HL-60 (cell line): ENCODE results near the gene CADM2.

Source experiments
- DNase-seq, 2 experiments: peaks; one replicate each; pipeline ENCODE4 v3.0.0-alpha.2; 2010 to 2020; ENCODE audit warnings: low read depth in 1 of 2, low spot score in 1 of 2
- H3K27ac ChIP-seq: fragments of 250-450 bp; sonication (Bioruptor Pico); replicated peaks from 2 replicates; pipeline ENCODE4 v1.5.1; 2020; ENCODE audit warnings: mild to moderate bottlenecking, moderate library complexity
- H3K27me3 ChIP-seq: fragments of 250-450 bp; sonication (Bioruptor Pico); 2 replicates; pipeline ENCODE4 v1.5.1; 2021; ENCODE audit warnings: mild to moderate bottlenecking, moderate library complexity; ENCODE audit not compliant: insufficient read depth, poor library complexity, severe bottlenecking
- H3K4me3 ChIP-seq: replicated peaks from 2 replicates; pipeline ENCODE4 v1.5.1; 2011; ENCODE audit warnings: mild to moderate bottlenecking, control low read depth, low read length; ENCODE audit not compliant: insufficient read depth
- CTCF ChIP-seq: IDR thresholded peaks from one replicate; pipeline ENCODE4 v1.5.1; 2011; ENCODE audit warnings: low read length, control low read depth, inconsistent platforms; ENCODE audit not compliant: insufficient read depth
- GABPA ChIP-seq: IDR thresholded peaks from 2 replicates; pipeline ENCODE4 v1.6.1; 2012; ENCODE audit warnings: low read depth
- POLR2AphosphoS5 ChIP-seq: IDR thresholded peaks from 2 replicates; pipeline ENCODE4 v1.6.1; 2012; ENCODE audit warnings: low read depth
- REST ChIP-seq: IDR thresholded peaks from 2 replicates; pipeline ENCODE4 v1.6.1; 2012; ENCODE audit warnings: low read depth; ENCODE audit not compliant: insufficient replicate concordance
- SPI1 ChIP-seq: IDR thresholded peaks from 2 replicates; pipeline ENCODE4 v1.6.1; 2012; ENCODE audit warnings: low read depth, mild to moderate bottlenecking, borderline replicate concordance

Gene CADM2

DNA sequence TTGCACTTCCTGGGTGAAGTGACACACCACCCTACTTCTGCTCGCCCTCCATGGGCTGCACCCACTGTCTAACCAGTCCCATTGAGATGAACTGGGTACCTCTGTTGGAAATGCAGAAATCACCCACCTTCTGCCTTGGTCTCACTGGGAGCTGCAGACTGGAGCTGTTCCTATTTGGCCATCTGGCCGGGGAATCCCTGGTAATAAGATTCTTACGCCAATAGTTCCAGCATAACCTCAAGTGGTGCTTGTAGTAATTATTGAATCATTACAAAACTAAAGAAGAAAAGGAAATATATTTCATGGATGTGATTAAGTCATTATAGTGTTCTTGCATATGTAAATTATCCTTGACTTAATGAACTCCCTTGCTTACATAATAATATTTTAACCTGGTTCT lies 841.9 kb downstream of the CADM2 start:
- no peak for DNase-seq
- Histone ChIP-seq H3K27ac (no peak overlapping the region), H3K27me3 (no peaks in the 10 kb centered on the region), H3K4me3 (no peak overlapping the region)
- TF ChIP-seq GABPA (no peak), CTCF (no peak), REST (no peak), SPI1 (no peak), POLR2AphosphoS5 (no peak)

GRCh38 chr3:85801955-85802354 lies 843.2 kb downstream of the CADM2 start:
- no peak for TF ChIP-seq CTCF
- TF ChIP-seq POLR2AphosphoS5, result no peak
- TF ChIP-seq REST, result no peak
- no peak for TF ChIP-seq SPI1
- no peak for TF ChIP-seq GABPA
- DNase-seq, result no peak
- no peak overlapping the region for H3K4me3 ChIP-seq
- no peak overlapping the region for H3K27ac ChIP-seq
- no peaks in the 10 kb centered on the region for H3K27me3 ChIP-seq

- no peak for DNase-seq
- TF ChIP-seq CTCF (no peak), GABPA (no peak), POLR2AphosphoS5 (no peak), REST (no peak), SPI1 (no peak)
- Histone ChIP-seq H3K27ac (no peak overlapping the region), H3K27me3 (no peaks in the 10 kb centered on the region), H3K4me3 (no peak overlapping the region)
Measured at GRCh38 chr3:85808755-85809154, 850.0 kb downstream of the CADM2 start.
